Astrocyte (in vitro differentiated cells and primary cell): ENCODE data around the gene RFX8. TPM values are rescaled to one million over a fixed set of nuclear protein-coding genes. Genes with fewer than 3 reads are reported as not detected.

ENCODE experiments used
- DNase-seq: peaks from one replicate; pipeline ENCODE4 v3.0.0-alpha.2; 2010; ENCODE audit warnings: low read depth
- FAIRE-seq: peaks from 2 replicates; lab custom pipeline; 2011; peaks lifted over from hg19 to GRCh38; lab: Jason Lieb, UNC
- H2AFZ ChIP-seq: 2 replicates; pipeline ENCODE4 v1.6.0; 2012; ENCODE audit warnings: low read depth, low read length, inconsistent platforms
- H3K27ac ChIP-seq: 2 replicates; pipeline ENCODE4 v1.5.1; 2011; ENCODE audit warnings: low read depth, low read length, inconsistent platforms
- H3K27me3 ChIP-seq: 2 replicates; pipeline ENCODE4 v1.6.0; 2011; ENCODE audit warnings: low read length, inconsistent platforms; ENCODE audit not compliant: insufficient read depth
- H3K36me3 ChIP-seq: 2 replicates; pipeline ENCODE4 v1.5.1; 2011; ENCODE audit warnings: low read length, inconsistent platforms; ENCODE audit not compliant: insufficient read depth
- H3K4me1 ChIP-seq: 2 replicates; pipeline ENCODE4 v1.5.1; 2011; ENCODE audit warnings: low read length, inconsistent platforms; ENCODE audit not compliant: insufficient read depth
- H3K4me2 ChIP-seq: 2 replicates; pipeline ENCODE4 v1.6.0; 2012; ENCODE audit warnings: low read length, inconsistent platforms
- H3K4me3 ChIP-seq: 2 replicates; pipeline ENCODE4 v1.5.1; 2011; ENCODE audit warnings: low read depth, mild to moderate bottlenecking, low read length, inconsistent platforms; ENCODE audit not compliant: insufficient read depth
- H3K79me2 ChIP-seq: 2 replicates; pipeline ENCODE4 v1.6.0; 2012; ENCODE audit warnings: mild to moderate bottlenecking, low read length, inconsistent platforms; ENCODE audit not compliant: insufficient read depth
- H3K9ac ChIP-seq: 2 replicates; pipeline ENCODE4 v1.6.0; 2012; ENCODE audit warnings: mild to moderate bottlenecking, low read length, inconsistent platforms
- H3K9me3 ChIP-seq: 2 replicates; pipeline ENCODE4 v1.5.1; 2012; ENCODE audit warnings: low read depth, mild to moderate bottlenecking, low read length, inconsistent platforms; ENCODE audit not compliant: insufficient read depth
- H4K20me1 ChIP-seq: 2 replicates; pipeline ENCODE4 v1.6.0; 2012; ENCODE audit warnings: low read length, inconsistent platforms; ENCODE audit not compliant: insufficient read depth
- H3K27ac Mint-ChIP-seq: one replicate; pipeline ENCODE4 v1.8.0; 2021; ENCODE audit warnings: mild to moderate bottlenecking, mixed read lengths; ENCODE audit not compliant: unreplicated experiment
- H3K27me3 Mint-ChIP-seq: one replicate; pipeline ENCODE4 v1.8.0; 2021; ENCODE audit warnings: low read depth, mixed read lengths; ENCODE audit not compliant: unreplicated experiment
- H3K36me3 Mint-ChIP-seq: one replicate; pipeline ENCODE4 v1.8.0; 2021; ENCODE audit warnings: low read depth, mixed read lengths; ENCODE audit not compliant: unreplicated experiment
- H3K4me1 Mint-ChIP-seq: one replicate; pipeline ENCODE4 v1.8.0; 2021; ENCODE audit warnings: low read depth, mixed read lengths; ENCODE audit not compliant: unreplicated experiment
- H3K4me3 Mint-ChIP-seq: one replicate; pipeline ENCODE4 v1.8.0; 2021; ENCODE audit warnings: mild to moderate bottlenecking, moderate library complexity, mixed read lengths; ENCODE audit not compliant: unreplicated experiment
- H3K9me3 Mint-ChIP-seq: one replicate; pipeline ENCODE4 v1.8.0; 2021; ENCODE audit warnings: mild to moderate bottlenecking, mixed read lengths; ENCODE audit not compliant: unreplicated experiment
- CTCF ChIP-seq: IDR thresholded peaks from 2 replicates; pipeline ENCODE4 v1.5.1; 2011; ENCODE audit warnings: low read depth, mild to moderate bottlenecking, inconsistent platforms, low read length, moderate library complexity; ENCODE audit not compliant: insufficient read depth
- EZH2 ChIP-seq: IDR thresholded peaks from 2 replicates; pipeline ENCODE4 v1.6.1; 2012; ENCODE audit warnings: mild to moderate bottlenecking, low read length, inconsistent platforms; ENCODE audit not compliant: insufficient read depth
- total RNA-seq: library from RNA; stranded (reverse); gene quantifications from 2 replicates; pipeline ENCODE4 v1.2.1, GENCODE V29; 2021

RFX8 gene
- total RNA-seq, 1 donor from 2014 or later = not detected

- Mint-ChIP-seq H3K27me3 (peaks cover 14% of the 10 kb centered on the region), H3K36me3 (no peaks in the 10 kb centered on the region), H3K9me3 (peaks cover 9% of the 10 kb centered on the region), H3K27ac (no peak overlapping the region), H3K4me3 (no peak overlapping the region), H3K4me1 (no peaks in the 10 kb centered on the region)
- H3K36me3 ChIP-seq = no peaks in the 10 kb centered on the region
- no peak overlapping the region for H3K9ac ChIP-seq
- TF ChIP-seq CTCF (no peak), EZH2 (no peak)
- no peak overlapping the region for H2AFZ ChIP-seq
- H3K79me2 ChIP-seq = no peaks in the 10 kb centered on the region
- H3K4me3 ChIP-seq = no peak overlapping the region
- FAIRE-seq (no peak), DNase-seq (no peak)
- H3K27me3 ChIP-seq = no peaks in the 10 kb centered on the region
- no peak overlapping the region for H3K27ac ChIP-seq
- no peak overlapping the region for H3K4me2 ChIP-seq
- H4K20me1 ChIP-seq = no peaks in the 10 kb centered on the region
- H3K4me1 ChIP-seq = no peaks in the 10 kb centered on the region
- no peaks in the 10 kb centered on the region for H3K9me3 ChIP-seq
Observed at GRCh38 chr2:101427240-101427639, 47.7 kb downstream of the RFX8 start.

- H3K36me3 ChIP-seq = no peaks in the 10 kb centered on the region
- no peak overlapping the region for H2AFZ ChIP-seq
- DNase-seq (no peak), FAIRE-seq (no peak)
- H3K9me3 ChIP-seq = no peaks in the 10 kb centered on the region
- no peak overlapping the region for H3K4me2 ChIP-seq
- no peak overlapping the region for H3K27ac Mint-ChIP-seq
- H3K27me3 ChIP-seq = no peaks in the 10 kb centered on the region
- H3K4me1 ChIP-seq = no peaks in the 10 kb centered on the region
- H3K79me2 ChIP-seq = no peaks in the 10 kb centered on the region
- H4K20me1 ChIP-seq = no peaks in the 10 kb centered on the region
- H3K4me3 Mint-ChIP-seq = no peak overlapping the region
- no peak overlapping the region for H3K27ac ChIP-seq
- H3K27me3 Mint-ChIP-seq = peaks cover 11% of the 10 kb centered on the region
- H3K4me1 Mint-ChIP-seq = no peaks in the 10 kb centered on the region
- H3K9me3 Mint-ChIP-seq = peaks cover 9% of the 10 kb centered on the region
- TF ChIP-seq CTCF (no peak), EZH2 (no peak)
- H3K9ac ChIP-seq = no peak overlapping the region
- H3K36me3 Mint-ChIP-seq = no peaks in the 10 kb centered on the region
- no peak overlapping the region for H3K4me3 ChIP-seq
Observed at GRCh38 chr2:101426822-101427221, 48.1 kb downstream of the RFX8 start.

- TF ChIP-seq CTCF = no peak
- DNase-seq = no peak
- FAIRE-seq = no peak
Observed at GRCh38 chr2:101420623-101421022, 54.3 kb downstream of the RFX8 start.

More at GRCh38 chr2:101420623-101421022, 54.3 kb downstream of the RFX8 start:
- Histone ChIP-seq H3K4me3 (no peak overlapping the region), H4K20me1 (no peaks in the 10 kb centered on the region), H3K79me2 (no peaks in the 10 kb centered on the region), H3K9ac (no peak overlapping the region), H3K4me1 (no peaks in the 10 kb centered on the region), H3K27ac (no peak overlapping the region), H3K9me3 (no peaks in the 10 kb centered on the region), H3K27me3 (no peaks in the 10 kb centered on the region), H3K4me2 (no peak overlapping the region), H2AFZ (no peak overlapping the region), H3K36me3 (no peaks in the 10 kb centered on the region)
- H3K27ac Mint-ChIP-seq = no peak overlapping the region
- peaks cover 16% of the 10 kb centered on the region for H3K27me3 Mint-ChIP-seq
- H3K36me3 Mint-ChIP-seq = no peaks in the 10 kb centered on the region
- H3K9me3 Mint-ChIP-seq = peaks cover 6% of the 10 kb centered on the region
- no peak overlapping the region for H3K4me3 Mint-ChIP-seq
- no peaks in the 10 kb centered on the region for H3K4me1 Mint-ChIP-seq
